DMS 273 (cell line): Measurements from ENCODE around the gene SPATA21.
A peak's percentile ranks its signal among the peaks of the same experiment; 100 is the strongest.
"Not testable (repeated sequence)": the region's sequence is repeated elsewhere in the genome, so short reads cannot be mapped to it uniquely, and the experiment has no call there.

Experiments used
- DNase-seq: peaks from one replicate; lab custom pipeline; 2025; ENCODE audit not compliant: unreplicated experiment; lab: John Stamatoyannopoulos, UW

Gene SPATA21

DNA sequence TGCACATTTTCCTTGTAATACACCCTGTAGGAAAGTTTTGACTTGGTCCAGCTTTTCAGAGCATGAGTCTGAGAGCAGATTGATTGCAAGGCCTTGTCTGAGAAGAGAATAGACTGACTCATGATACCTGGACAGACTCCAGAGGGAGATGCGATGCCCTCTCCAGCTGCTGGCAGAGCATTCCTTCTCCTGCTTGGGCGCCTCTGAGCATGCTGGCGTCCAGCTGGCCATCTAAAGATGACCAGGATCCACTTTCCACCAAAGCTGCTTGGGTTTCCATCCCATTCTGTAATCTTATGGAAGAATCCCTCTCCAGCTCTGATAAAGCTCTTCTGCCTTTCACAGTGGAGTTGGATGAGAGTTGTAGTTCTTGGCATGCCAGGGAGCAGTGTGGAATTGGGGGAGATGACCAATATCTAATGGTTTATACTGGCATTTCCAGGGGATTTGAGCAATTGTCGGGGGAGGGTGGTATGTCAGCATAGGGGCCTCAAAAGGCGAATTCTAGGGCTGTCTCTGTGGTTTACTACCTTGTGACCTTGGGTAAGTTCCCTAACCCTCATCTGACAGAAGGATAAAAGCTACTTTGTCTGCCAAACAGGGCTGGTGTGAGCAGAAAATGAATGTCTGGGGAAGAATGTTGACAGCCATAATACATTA lies 50.6 kb downstream of the SPATA21 start:
- DNase-seq: peak; percentile 71

- DNase-seq: no peak
Measured at GRCh38 chr1:16385659-16386453, 51.4 kb downstream of the SPATA21 start.

DNA sequence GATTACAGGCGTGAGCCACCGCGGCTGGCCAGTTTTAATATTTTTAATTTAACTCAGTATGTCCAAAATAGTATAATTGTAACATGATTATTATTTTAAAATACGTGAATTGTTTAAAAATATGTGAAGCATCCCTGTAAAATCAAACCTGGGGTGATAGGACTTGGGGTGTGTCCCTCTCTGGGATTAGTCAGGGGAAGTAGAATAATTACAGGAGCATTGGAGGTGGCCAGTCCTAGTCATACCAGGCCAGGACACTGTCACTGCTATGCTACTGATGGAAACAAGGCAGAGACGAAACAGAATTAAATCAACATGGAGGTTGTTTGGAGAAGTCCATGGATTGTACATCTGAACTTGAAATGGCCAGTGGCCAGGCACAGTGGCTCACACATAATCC lies 53.3 kb downstream of the SPATA21 start:
- DNase-seq: no peak

GRCh38 chr1:16380868-16381267 lies 56.4 kb downstream of the SPATA21 start:
- DNase-seq: no peak

- no peak for DNase-seq
Measured at GRCh38 chr1:16378443-16378842, 58.8 kb downstream of the SPATA21 start.

DNA sequence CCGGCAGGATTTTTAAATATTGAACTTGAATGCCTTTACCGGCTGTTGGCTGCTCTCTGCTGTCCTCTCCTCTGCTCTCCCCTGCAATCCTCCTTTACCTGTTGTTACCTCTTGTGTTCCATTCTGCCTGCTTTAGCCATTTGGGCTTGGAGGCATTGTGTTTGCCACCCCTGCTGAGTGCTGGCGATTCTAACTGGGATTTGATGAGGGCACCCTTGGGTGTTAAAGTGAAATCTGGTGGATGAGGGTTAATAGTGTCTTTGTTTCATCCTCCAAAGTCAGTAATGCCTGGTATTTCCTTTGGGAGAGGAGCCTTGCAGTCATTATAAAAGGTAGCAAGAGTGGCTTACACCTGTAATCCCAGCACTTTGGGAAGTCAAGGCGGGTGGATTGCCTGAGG lies 60.3 kb downstream of the SPATA21 start:
- no peak for DNase-seq

DNA sequence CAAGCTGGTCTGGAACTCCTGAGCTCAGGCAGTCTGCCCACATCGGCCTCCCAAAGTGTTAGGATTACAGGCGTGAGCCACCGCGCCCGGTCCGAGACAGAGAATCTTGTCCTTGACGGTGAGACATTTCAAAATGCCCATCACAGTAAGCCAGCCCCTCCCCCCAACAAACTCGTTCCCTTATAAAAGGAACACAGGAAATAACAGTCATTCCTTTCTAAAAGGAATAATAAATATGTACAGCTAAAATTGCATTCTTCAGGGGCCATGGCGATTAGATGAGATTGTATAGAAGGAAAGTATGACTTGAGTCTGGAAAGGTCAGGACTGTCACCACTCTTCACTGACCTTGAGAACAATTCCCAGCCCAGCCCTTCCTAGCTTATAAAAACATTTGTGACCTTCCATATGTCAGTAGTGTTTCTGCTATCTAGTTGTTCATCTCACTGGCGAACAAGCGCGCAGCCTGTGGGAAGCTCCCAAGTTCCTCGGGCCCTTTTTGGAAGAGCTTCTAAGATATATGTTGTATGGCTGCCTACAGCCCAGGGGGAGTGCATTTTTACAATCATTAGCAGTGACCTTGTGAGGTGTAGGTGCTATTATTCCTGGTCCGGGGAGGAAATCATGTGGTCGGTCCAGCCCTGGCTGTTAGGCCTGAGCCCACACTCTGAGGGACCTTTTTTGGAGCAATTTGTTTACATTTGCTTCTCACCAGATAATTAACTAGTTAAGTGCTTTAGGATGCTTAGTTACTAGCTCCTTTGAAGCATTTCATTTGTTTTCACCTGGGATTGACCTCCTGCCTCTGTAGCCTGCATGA lies 61.5 kb downstream of the SPATA21 start:
- DNase-seq: no peak

DNA sequence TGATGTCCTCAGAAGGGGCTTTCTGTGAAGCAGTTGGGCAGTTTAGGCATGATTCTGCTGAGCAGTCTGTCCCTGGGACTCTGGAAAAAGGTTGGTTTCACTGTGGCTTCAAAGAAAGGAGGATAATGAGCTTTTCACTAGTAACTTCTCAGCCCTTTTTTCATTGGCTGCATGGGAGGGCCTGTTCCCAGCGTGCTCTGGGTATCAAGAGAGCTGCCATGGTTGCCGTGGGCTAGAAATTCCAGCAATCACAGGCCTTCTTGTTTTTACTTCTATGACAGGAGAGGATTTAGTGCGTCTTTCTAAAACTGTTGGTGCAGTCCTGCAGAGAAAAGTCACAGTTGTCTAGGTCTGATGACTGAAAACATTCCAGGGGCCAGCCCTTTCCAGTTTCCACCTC lies 63.0 kb downstream of the SPATA21 start:
- no peak for DNase-seq

- DNase-seq: no peak
Measured at GRCh38 chr1:16372535-16373285, 64.5 kb downstream of the SPATA21 start.

GRCh38 chr1:16371725-16372124 lies 65.5 kb downstream of the SPATA21 start:
- DNase-seq: no peak

DNA sequence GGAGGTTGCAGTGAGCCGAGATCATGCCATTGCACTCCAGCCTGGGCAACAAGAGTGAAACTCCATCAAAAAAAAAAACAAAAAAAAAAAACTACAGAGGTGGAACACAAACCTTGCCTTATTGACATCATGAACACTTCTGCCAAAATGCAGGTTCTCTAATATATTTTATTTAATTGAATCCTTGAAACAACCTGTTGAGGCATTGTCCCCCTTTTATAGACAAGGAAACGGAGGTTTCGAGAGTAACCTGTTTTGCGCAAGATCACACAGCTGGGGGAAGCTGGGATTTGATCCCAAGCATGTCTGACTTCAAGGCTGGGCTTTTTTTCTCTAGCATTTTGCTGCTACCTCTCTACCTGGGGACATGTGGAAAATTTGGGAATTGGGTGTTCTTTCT lies 67.4 kb downstream of the SPATA21 start:
- DNase-seq: no peak

- DNase-seq: peak; percentile 54
Measured at GRCh38 chr1:16367968-16368890, 69.0 kb downstream of the SPATA21 start.

DNA sequence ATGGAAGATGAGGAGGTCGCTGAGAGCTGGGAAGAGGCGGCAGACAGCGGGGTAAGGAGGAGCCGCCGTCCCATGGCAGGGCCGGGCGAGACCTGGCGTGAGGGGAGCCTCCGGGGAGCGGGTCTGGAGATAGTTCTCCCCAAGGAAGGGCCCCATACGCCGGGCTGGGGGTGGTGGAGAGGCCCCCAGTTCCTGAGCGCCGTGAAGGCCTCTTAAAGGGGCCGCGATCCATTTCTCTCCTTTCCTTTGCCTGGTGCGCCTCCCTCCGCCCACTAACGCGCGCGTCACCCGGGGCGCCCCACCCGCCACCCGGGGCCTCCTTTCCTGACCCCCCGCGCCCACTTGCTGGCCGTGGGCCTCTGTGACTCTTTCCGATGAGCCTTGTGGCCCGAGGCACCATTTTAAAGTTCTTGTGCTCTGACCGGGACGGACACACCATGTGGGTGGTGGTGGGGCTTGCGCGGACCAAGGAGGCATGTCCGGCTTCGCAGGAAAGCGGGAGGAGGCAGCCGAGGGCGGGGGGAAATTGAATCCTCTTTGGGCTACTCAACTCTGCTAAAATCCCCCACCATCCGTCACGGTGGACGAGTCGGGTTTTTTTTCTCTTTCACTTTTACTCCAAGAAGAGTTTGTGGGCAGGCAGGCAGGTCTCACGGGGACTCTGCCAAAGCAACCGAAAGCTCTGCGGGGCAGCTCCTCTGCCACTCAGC lies 69.8 kb downstream of the SPATA21 start:
- peak; percentile 90 for DNase-seq

DNA sequence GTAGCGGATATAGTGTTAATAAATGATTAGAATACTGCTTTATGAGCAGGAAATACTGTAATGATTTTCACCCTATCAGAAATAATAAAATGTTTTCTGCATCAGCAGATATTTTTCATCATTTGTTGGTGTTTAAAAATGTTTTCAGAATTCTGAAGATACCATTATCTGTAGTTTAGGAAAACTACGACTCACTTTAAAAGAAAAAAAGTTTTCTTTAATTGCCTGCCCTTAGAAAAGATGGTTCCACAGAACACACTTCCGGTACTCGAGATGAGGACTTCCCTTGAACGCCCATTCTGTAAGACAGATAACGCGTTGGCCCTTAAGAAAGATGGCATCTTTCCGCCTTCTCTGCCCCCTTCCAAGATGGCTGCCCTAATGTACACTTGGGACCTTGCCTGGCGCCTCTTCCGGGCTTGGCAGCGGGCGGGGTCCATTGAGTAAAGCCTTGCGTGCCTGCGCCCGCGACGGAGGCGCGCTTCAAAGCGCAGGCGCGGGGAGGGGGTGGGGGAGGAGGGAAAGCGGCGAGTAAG lies 70.4 kb downstream of the SPATA21 start, which contains the start of gene SZRD1:
Gene SZRD1 (plus strand): TSS at position 521 of the 536 bp plus-strand sequence. CDS start 16 bp downstream, outside the sequence.
- DNase-seq: peak; percentile 99

GRCh38 chr1:16365146-16365498 lies 72.1 kb downstream of the SPATA21 start:
- not testable (repeated sequence) for DNase-seq

DNA sequence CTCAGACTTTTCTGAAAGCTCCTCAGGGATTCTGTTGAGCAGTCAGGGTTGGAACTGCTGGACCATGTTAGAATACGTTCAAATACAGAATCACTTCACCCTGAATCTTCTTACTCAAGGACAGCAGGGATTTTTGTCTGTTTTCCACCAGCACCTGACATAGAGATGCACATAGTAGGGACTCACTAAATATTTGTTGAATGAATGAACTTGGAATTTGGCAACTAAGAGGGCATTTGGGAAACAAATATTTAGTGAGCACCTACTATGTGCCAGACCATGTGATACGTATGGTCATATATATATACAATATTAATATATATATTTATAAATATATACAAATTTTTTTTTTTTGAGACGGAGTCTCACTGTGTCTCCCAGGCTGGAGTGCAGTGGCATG lies 80.4 kb downstream of the SPATA21 start:
- no peak for DNase-seq

DNA sequence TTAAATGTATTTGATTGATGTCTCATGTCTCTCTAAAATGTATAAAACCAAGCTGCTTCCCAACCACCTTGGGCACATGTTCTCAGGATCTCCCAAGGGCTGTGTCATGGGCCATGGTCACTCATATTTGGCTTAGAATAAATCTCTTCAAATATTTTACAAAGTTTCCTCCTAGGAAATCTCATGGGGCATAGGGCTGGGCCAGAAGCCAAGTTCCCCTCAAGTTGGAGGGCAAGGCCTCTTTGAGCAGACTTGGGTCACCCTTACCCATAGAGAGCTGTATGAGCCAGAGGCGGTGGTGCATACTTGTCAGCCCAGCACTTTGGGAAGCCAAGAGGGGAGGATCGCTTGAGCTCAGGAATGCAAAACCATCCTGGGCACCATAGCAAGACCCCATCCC lies 82.6 kb downstream of the SPATA21 start:
- no peak for DNase-seq

DNA sequence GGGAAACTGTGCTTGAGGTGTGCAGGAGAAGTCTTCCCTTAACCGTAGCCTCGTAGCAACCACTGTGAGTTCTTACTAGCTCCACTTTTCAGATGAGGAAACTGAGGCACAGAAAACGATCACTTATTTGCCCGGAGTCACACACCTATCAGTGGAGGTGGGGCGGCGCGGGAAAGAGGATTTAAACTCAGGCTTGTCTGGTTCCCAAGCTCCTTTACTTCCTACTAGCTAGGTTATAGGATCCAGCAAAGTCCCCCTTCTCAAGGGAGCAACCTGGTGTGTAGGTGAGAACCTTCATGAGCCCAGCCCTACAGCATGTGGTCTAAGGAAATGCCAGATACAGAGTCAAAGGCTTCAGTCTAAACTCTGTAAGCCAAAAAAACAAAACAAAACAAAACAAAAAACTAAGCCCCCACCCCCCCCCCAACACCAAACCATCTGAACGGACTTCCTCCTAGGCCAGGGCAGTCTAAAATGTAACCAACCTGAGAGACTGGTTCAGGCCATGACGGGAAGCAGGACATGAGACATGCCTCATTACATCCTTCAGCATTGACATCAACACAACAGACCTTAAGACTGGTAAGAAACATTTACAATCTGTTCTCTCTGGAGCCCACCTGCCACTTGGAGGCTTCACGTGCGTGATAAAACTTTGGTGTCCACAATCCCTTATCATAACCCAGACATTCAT lies 84.2 kb downstream of the SPATA21 start:
- DNase-seq: peak; percentile 29
